ENCODE results near the gene TNFRSF13B. TPM values are rescaled to one million over a fixed set of nuclear protein-coding genes. Genes with fewer than 3 reads are reported as not detected.

Gene TNFRSF13B
- polyA plus RNA-seq, 1 of the 3 experiments (the other 2 are of a cell fraction) = not detected

DNA sequence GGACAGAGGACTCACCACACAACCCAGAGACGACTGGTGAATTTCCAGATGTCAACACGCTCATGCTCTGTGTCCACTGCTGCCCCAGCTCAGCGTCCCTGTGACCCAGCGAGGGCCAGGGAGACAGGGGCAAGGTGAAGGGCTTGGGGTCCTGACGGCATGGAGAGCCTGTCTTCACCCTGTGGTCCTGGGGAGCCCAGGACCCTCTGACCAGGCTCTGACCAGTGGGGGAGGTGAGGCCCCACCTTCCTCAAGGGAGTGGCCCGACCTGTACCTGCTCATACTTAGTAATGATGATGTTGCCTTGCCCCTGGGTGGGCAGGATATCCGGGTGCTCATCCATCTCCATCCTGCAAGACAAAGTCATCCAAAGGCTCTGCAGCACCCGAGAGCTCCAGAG is 39.8 kb downstream of the TNFRSF13B start (continued):
- no peak for TF ChIP-seq ELF1 (IDR thresholded peaks at IDR 0.05)
- TF ChIP-seq PBX3 (IDR thresholded peaks at IDR 0.05) = no peak

DNA sequence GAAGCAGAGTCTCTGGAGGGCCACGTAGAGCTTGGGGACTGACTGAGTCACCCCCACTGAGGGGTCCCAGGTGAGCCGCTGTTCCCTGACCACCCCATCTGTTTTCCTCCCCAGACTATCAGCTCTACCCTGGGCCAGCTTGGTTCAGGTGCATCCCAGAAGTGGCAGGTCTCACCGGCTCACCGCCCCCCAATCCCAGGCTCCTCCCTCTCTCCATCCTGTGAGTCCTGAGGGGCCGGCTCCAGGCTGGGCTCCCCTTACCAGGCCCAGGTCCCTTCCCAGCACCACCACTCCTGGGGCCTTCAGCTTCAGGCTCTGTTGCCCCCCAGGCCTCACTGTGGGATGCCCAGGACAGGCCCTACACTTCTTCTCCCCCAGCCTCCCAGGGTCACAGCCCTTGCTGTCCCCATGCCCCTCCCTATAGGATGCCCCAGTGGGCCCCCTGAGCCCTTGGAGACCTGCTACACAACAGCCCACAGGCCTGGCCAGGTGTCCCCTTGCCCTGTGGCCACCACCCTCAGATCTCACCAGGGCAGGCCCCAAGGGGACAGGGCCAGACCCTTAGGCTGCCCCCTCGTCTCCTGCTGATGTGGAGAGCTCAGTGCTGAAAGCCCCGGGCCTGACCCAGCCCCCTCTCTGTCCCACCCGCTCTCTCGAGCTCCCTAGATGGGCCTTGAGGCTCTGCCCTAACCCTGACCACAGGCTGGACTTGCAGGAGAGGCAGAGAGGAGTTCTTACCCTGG is 40.4 kb downstream of the TNFRSF13B start:
- no peak overlapping the region for H3K9ac ChIP-seq
- no peaks in the 10 kb centered on the region for H3K36me3 ChIP-seq (replicated peaks in 1 of 2; ENCODE audit: control insufficient read depth in 1 of 2, insufficient read depth in 2 of 2, low read length in 1 of 2)
- H2AFZ ChIP-seq (ENCODE audit: low read depth) = no peak overlapping the region
- no peak overlapping the region for H3K27ac ChIP-seq (ENCODE audit: low read depth in 2 of 2, low read length in 1 of 2)
- CTCF ChIA-PET = interaction anchor here (2.2 kb wide), 1 partner anchor 60 kb away, joined by 6 read pairs; no protein-coding TSS in a partner anchor
- H3K4me2 ChIP-seq = no peak overlapping the region
- no peaks in the 10 kb centered on the region for H3K9me2 ChIP-seq
- H3K9me3 ChIP-seq = no peaks in the 10 kb centered on the region
- no peaks in the 10 kb centered on the region for H4K20me1 ChIP-seq (ENCODE audit: insufficient read depth)
- POLR2A ChIA-PET = no interaction called here
- H3K4me1 ChIP-seq (ENCODE audit: control insufficient read depth in 1 of 2, insufficient read depth in 2 of 2, low read depth in 1 of 2, low read length in 1 of 2) = no peaks in the 10 kb centered on the region
- TF ChIP-seq NFIC (IDR thresholded peaks at IDR 0.05; ENCODE audit: borderline replicate concordance) (no peak), RAD21 (IDR thresholded peaks at IDR 0.05; ENCODE audit: low read length) (no peak), TCF12 (IDR thresholded peaks at IDR 0.05) (no peak), GATA2 (CRISPR knock-in tag; IDR thresholded peaks at IDR 0.05) (no peak), PBX3 (IDR thresholded peaks at IDR 0.05) (no peak), FOSL2 (IDR thresholded peaks at IDR 0.05; ENCODE audit: borderline replicate concordance, low read depth) (no peak), YY1 (IDR thresholded peaks at IDR 0.05; ENCODE audit: low read depth) (no peak), RFX5 (IDR thresholded peaks at IDR 0.05; ENCODE audit: low read length) (no peak), GABPA (IDR thresholded peaks at IDR 0.05; ENCODE audit: low read depth) (no peak), IRF3 (IDR thresholded peaks at IDR 0.05; ENCODE audit: low read depth, low read length) (no peak), REST (IDR thresholded peaks at IDR 0.05; ENCODE audit: low read depth, low read length) (no peak), NRF1 (IDR thresholded peaks at IDR 0.05; ENCODE audit: low read depth, low read length) (no peak), EZH2phosphoT487 (IDR thresholded peaks at IDR 0.05; ENCODE audit: borderline replicate concordance, low read depth) (no peak)
- TF ChIP-seq, protein P1, sequence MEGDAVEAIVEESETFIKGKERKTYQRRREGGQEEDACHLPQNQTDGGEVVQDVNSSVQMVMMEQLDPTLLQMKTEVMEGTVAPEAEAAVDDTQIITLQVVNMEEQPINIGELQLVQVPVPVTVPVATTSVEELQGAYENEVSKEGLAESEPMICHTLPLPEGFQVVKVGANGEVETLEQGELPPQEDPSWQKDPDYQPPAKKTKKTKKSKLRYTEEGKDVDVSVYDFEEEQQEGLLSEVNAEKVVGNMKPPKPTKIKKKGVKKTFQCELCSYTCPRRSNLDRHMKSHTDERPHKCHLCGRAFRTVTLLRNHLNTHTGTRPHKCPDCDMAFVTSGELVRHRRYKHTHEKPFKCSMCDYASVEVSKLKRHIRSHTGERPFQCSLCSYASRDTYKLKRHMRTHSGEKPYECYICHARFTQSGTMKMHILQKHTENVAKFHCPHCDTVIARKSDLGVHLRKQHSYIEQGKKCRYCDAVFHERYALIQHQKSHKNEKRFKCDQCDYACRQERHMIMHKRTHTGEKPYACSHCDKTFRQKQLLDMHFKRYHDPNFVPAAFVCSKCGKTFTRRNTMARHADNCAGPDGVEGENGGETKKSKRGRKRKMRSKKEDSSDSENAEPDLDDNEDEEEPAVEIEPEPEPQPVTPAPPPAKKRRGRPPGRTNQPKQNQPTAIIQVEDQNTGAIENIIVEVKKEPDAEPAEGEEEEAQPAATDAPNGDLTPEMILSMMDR (IDR thresholded peaks at IDR 0.05) = no peak
- WGBS (ENCODE audit: low lambda C conversion rate) = 68% methylated on average over 4 of the region's 9 CpGs
- no peaks in the 10 kb centered on the region for H3F3A ChIP-seq (replicated peaks; ENCODE audit: insufficient read depth)
- no peaks in the 10 kb centered on the region for H3K79me2 ChIP-seq (ENCODE audit: insufficient read depth)
- peak; percentile 15 for DNase-seq
- H3K4me3 ChIP-seq (ENCODE audit: low read depth in 2 of 2, low read length in 1 of 2) = no peak overlapping the region
- peaks cover 6% of the 10 kb centered on the region for H3K27me3 ChIP-seq (ENCODE audit: insufficient read depth)
